ENCODE results near the gene OR7G2.
"Not testable (repeated sequence)": the region's sequence is repeated elsewhere in the genome, so short reads cannot be mapped to it uniquely, and the experiment has no call there.

The OR7G2 gene

DNA sequence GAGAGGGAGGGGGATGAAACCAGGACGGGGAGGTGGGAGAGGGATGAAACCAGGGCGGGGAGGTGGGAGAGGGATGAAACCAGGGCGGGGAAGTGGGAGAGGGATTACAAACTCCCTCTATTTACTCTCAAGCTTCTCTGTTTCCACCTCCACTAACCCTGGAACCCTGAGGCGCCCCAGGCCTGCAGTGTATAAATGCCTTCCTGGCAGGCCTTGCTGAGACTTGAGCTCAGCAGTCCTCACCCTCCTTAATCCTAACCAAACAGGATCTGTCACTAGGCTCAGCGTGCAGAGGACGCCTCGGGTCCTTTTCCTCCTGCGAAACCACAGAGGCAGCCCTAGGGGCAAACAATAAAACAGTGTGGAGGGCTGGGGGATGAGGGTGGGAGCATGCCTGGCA is 52.5 kb downstream of the OR7G2 start:
- Histone ChIP-seq H3K4me3 (ENCODE audit: low read depth, low read length) (no peak overlapping the region), H3K36me3 (ENCODE audit: insufficient read depth, low read length) (no peaks in the 10 kb centered on the region), H3K4me1 (ENCODE audit: control insufficient read depth, insufficient read depth, low read length, unreplicated experiment) (no peaks in the 10 kb centered on the region), H3K79me2 (ENCODE audit: control insufficient read depth, insufficient read depth, low read length, unreplicated experiment) (no peaks in the 10 kb centered on the region), H3K27ac (ENCODE audit: low read depth, low read length) (no peak overlapping the region), H3K27me3 (ENCODE audit: insufficient read depth, low read length) (no peaks in the 10 kb centered on the region), H2AFZ (ENCODE audit: low read length, unreplicated experiment) (no peak overlapping the region)

DNA sequence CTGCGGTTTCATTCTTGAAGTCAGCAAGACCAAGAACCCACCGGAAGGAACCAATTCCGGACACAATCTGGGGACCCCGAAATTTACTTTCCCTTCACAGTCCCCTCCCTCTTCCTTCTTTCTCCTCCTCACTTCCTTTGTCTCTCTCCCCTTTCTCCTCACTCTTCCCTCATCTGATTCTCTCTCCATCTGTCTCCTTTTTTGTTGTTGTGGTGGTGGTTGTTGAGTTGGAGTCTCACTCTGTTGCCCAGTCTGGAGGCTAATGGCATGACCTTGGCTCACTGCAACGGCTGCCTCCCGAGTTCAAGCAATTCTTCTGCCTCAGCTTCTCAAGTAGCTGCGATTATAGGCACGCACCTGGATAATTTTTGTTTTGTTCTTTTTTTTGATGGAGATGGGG is 53.1 kb downstream of the OR7G2 start:
- Histone ChIP-seq H3K27me3 (ENCODE audit: insufficient read depth, low read length) (no peaks in the 10 kb centered on the region), H3K79me2 (ENCODE audit: control insufficient read depth, insufficient read depth, low read length, unreplicated experiment) (no peaks in the 10 kb centered on the region), H3K36me3 (ENCODE audit: insufficient read depth, low read length) (no peaks in the 10 kb centered on the region), H3K27ac (ENCODE audit: low read depth, low read length) (no peak overlapping the region), H3K4me1 (ENCODE audit: control insufficient read depth, insufficient read depth, low read length, unreplicated experiment) (no peaks in the 10 kb centered on the region), H3K4me3 (ENCODE audit: low read depth, low read length) (no peak overlapping the region), H2AFZ (ENCODE audit: low read length, unreplicated experiment) (no peak overlapping the region)

DNA sequence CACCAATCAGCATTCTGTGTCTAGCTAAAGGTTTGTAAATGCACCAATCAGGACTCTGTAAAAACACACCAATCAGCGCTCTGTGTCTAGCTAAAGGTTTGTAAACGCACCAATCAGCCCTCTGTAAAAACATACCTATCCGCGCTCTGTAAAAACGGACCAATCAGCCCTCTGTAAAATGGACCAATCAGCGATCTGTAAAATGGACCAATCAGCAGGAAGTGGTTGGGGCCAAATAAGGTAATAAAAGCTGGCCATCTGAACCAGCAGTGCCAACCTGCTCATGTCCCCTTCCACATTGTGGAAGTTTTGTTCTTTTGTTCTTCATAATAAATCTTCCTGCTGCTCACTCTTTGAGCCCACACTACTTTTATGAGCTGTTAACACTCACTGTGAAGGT is 53.6 kb downstream of the OR7G2 start:
- not testable (repeated sequence) for H3K36me3 ChIP-seq (ENCODE audit: insufficient read depth, low read length); H3K4me1 ChIP-seq (ENCODE audit: control insufficient read depth, insufficient read depth, low read length, unreplicated experiment); H3K4me3 ChIP-seq (ENCODE audit: low read depth, low read length); H3K27me3 ChIP-seq (ENCODE audit: insufficient read depth, low read length); H3K79me2 ChIP-seq (ENCODE audit: control insufficient read depth, insufficient read depth, low read length, unreplicated experiment); H3K27ac ChIP-seq (ENCODE audit: low read depth, low read length); H2AFZ ChIP-seq (ENCODE audit: low read length, unreplicated experiment)

DNA sequence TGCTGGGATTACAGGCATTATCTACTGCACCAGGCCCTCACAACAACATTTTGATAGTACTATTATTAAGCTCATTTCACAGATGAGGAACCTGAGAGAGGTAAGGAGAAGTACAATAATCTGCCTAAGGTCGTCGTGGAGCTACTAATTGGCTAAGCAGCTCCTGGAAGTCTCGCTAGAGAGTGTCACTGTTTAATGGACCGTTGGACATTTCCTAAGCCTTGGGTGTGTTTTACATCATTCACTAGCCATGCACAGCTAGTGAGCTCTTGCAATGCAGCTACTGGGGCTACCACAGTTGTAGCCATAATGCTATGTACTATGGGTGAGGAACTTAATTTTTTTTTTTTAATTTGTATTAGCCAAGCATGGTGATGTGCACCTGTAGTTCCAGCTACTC is 54.4 kb downstream of the OR7G2 start:
- Histone ChIP-seq H3K4me1 (ENCODE audit: control insufficient read depth, insufficient read depth, low read length, unreplicated experiment) (no peaks in the 10 kb centered on the region), H3K27ac (ENCODE audit: low read depth, low read length) (no peak overlapping the region), H3K79me2 (ENCODE audit: control insufficient read depth, insufficient read depth, low read length, unreplicated experiment) (no peaks in the 10 kb centered on the region), H3K36me3 (ENCODE audit: insufficient read depth, low read length) (no peaks in the 10 kb centered on the region), H2AFZ (ENCODE audit: low read length, unreplicated experiment) (no peak overlapping the region), H3K4me3 (ENCODE audit: low read depth, low read length) (no peak overlapping the region), H3K27me3 (ENCODE audit: insufficient read depth, low read length) (no peaks in the 10 kb centered on the region)

All from ACC112 (cell line).